Lung (tissue), 12 donors: ENCODE results near the gene TBC1D9B. TPM values are rescaled to one million over a fixed set of nuclear protein-coding genes. Genes with fewer than 3 reads are reported as not detected.

Source experiments
- ATAC-seq: fragments of 200-7000 bp; cut with Tn5 transposase; one replicate; pipeline ENCODE4 v1.9.1; 2020; ENCODE audit warnings: moderate number of reproducible peaks; ENCODE audit not compliant: insufficient read depth, low FRiP score
- DNase-seq, 3 donors: peaks; one replicate each; pipeline ENCODE4 v3.0.0-alpha.2; 2013 to 2017
- H3K27ac ChIP-seq, 2 donors: one replicate each; pipeline ENCODE4 v1.5.1; 2013; ENCODE audit warnings: mild to moderate bottlenecking in 2 of 2, moderate library complexity in 2 of 2, control low read depth in 1 of 2, inconsistent platforms in 1 of 2, low read depth in 1 of 2, low read length in 1 of 2
- H3K27me3 ChIP-seq, 3 donors: one replicate each; pipeline ENCODE4 v1.5.1; 2013; ENCODE audit warnings: low read length in 2 of 3; ENCODE audit not compliant: control insufficient read depth in 3 of 3, insufficient read depth in 3 of 3
- H3K36me3 ChIP-seq, 4 donors: one replicate each; pipeline ENCODE4 v1.5.1; 2013; ENCODE audit warnings: low read length in 4 of 4, mild to moderate bottlenecking in 1 of 4, moderate library complexity in 1 of 4; ENCODE audit not compliant: control insufficient read depth in 4 of 4, insufficient read depth in 4 of 4
- H3K4me1 ChIP-seq, 5 donors: one replicate each; pipeline ENCODE4 v1.5.1; 2013; ENCODE audit warnings: low read length in 5 of 5, mild to moderate bottlenecking in 2 of 5, moderate library complexity in 1 of 5; ENCODE audit not compliant: control insufficient read depth in 5 of 5, insufficient read depth in 5 of 5
- H3K4me3 ChIP-seq: one replicate; pipeline ENCODE4 v1.5.1; 2013; ENCODE audit warnings: mild to moderate bottlenecking, control low read depth, moderate library complexity
- H3K9ac ChIP-seq, 2 donors: one replicate each; pipeline ENCODE4 v1.5.1; 2013; ENCODE audit warnings: low read length in 2 of 2, control low read depth in 1 of 2; ENCODE audit not compliant: insufficient read depth in 1 of 2
- H3K9me3 ChIP-seq, 4 donors: one replicate each; pipeline ENCODE4 v1.5.1; 2013; ENCODE audit warnings: low read length in 3 of 4, mild to moderate bottlenecking in 1 of 4, moderate library complexity in 1 of 4; ENCODE audit not compliant: control insufficient read depth in 4 of 4, insufficient read depth in 3 of 4
- CTCF ChIP-seq: IDR thresholded peaks from 2 replicates; pipeline ENCODE4 v1.5.1; 2012; ENCODE audit warnings: mild to moderate bottlenecking; ENCODE audit errors: control extremely low read depth, extremely low read depth
- WGBS, 2 donors: extraction: QIAGEN DNeasy Blood & Tissue Kit; methylation state at CpG; one replicate each; pipeline ENCODE4 v1.1.7; 2013; 5-methylcytosine and 5-hydroxymethylcytosine counted together
- polyA plus RNA-seq, 2 donors: library from polyadenylated mRNA; stranded (reverse); fragments of 200-250 nt; gene quantifications; one replicate each; pipeline ENCODE4 v1.2.1, GENCODE V29; 2013
- total RNA-seq, 2 donors: library from RNA; depleted of rRNA in 1 of 2; stranded (reverse); fragments of >200 nt in 1 of 2; gene quantifications; one replicate each; pipeline ENCODE4 v1.2.1, GENCODE V29; 2014 to 2021
- donor health status: control.
- donor health status: control.
- donor health status: Bipolar disorder and iron deficiency.
- donor health status: healthy.
- donor health status: DM: yes; HTN: yes; CAD: no.

TBC1D9B gene
- total and polyA plus RNA-seq, 4 donors, result 55.9 to 129 (median 66.6) TPM

- no peak for TF ChIP-seq CTCF
- no peak overlapping the region for H3K4me3 ChIP-seq
- no peaks in the 10 kb centered on the region for H3K4me1 ChIP-seq
- H3K9ac ChIP-seq, result no peak overlapping the region
- DNase-seq (no peak), ATAC-seq (no peak)
- 91 to 95% methylated on average over 8 of the region's 8 CpGs for WGBS, 2 donors
- peaks cover 12 to 27% (median 20%) of the 10 kb centered on the region in 4 donors for H3K36me3 ChIP-seq
- H3K9me3 ChIP-seq, result peaks cover 0 to 3% (median 0%) of the 10 kb centered on the region in 4 donors
- no peaks in the 10 kb centered on the region for H3K27me3 ChIP-seq
- no peak overlapping the region for H3K27ac ChIP-seq
These were observed 53.3 kb downstream of the TBC1D9B start for GRCh38 chr5:179854356-179854755.

- no peak overlapping the region for H3K9ac ChIP-seq
- DNase-seq (no peak), ATAC-seq (no peak)
- H3K4me1 ChIP-seq, result no peaks in the 10 kb centered on the region
- H3K36me3 ChIP-seq, result peaks cover 18 to 36% (median 25%) of the 10 kb centered on the region in 4 donors
- H3K4me3 ChIP-seq, result no peak overlapping the region
- H3K9me3 ChIP-seq, result peaks cover 0 to 3% (median 0%) of the 10 kb centered on the region in 4 donors
- H3K27me3 ChIP-seq, result no peaks in the 10 kb centered on the region
- TF ChIP-seq CTCF, result no peak
- 80 to 86% methylated on average over 8 of the region's 8 CpGs for WGBS, 2 donors
- H3K27ac ChIP-seq, result no peak overlapping the region
These were observed 54.6 kb downstream of the TBC1D9B start for GRCh38 chr5:179852993-179853547.

- TF ChIP-seq CTCF, result no peak
- ATAC-seq, result no peak
- peaks cover 0 to 3% (median 0%) of the 10 kb centered on the region in 4 donors for H3K9me3 ChIP-seq
- WGBS, 2 donors, result 94 to 98% methylated on average over 9 of the region's 9 CpGs
- H3K36me3 ChIP-seq, result peaks cover 23 to 37% (median 31%) of the 10 kb centered on the region in 4 donors
- no peaks in the 10 kb centered on the region for H3K4me1 ChIP-seq
- no peaks in the 10 kb centered on the region for H3K27me3 ChIP-seq
- H3K27ac ChIP-seq, result no peak overlapping the region
- no peak for DNase-seq
- no peak overlapping the region for H3K9ac ChIP-seq
- H3K4me3 ChIP-seq, result no peak overlapping the region
These were observed 66.1 kb downstream of the TBC1D9B start for GRCh38 chr5:179841621-179842020.

- Histone ChIP-seq H3K4me1 (peaks cover 0 to 3% (median 0%) of the 10 kb centered on the region in 5 donors), H3K27ac (no peak overlapping the region), H3K27me3 (no peaks in the 10 kb centered on the region), H3K4me3 (no peak overlapping the region), H3K36me3 (peaks cover 21 to 38% (median 33%) of the 10 kb centered on the region in 4 donors), H3K9me3 (peaks cover 0 to 3% (median 0%) of the 10 kb centered on the region in 4 donors), H3K9ac (no peak overlapping the region)
- WGBS, 2 donors, result 90 to 91% methylated on average over 17 of the region's 17 CpGs
- no peak for DNase-seq
- no peak for TF ChIP-seq CTCF
- no peak for ATAC-seq
These were observed 66.9 kb downstream of the TBC1D9B start for GRCh38 chr5:179840766-179841165.
